CD4-positive, alpha-beta memory T cell (primary cell): ENCODE data around the gene SHROOM2. TPM values are rescaled to one million over a fixed set of nuclear protein-coding genes. Genes with fewer than 3 reads are reported as not detected.
"Not testable (repeated sequence)": the region's sequence is repeated elsewhere in the genome, so short reads cannot be mapped to it uniquely, and the experiment has no call there.

Experiments
- CTCF ChIA-PET: fragments of 350-600 bp; sonication (Branson Sonifier 250); formaldehyde crosslinking; loops from one replicate; lab custom pipeline; 2021; ENCODE audit warnings: inconsistent platforms; ENCODE audit not compliant: partially characterized antibody; lab: Charles Lee
- POLR2A ChIA-PET: fragments of 350-600 bp; sonication (Branson Sonifier 250); formaldehyde crosslinking; loops from one replicate; lab custom pipeline; 2021; ENCODE audit not compliant: partially characterized antibody; lab: Charles Lee
- DNase-seq, 5 donors: peaks; one replicate each; pipeline versions ENCODE4 v3.0.0 to v3.0.0-alpha.2; 2020 to 2022; ENCODE audit warnings: mixed read lengths in 1 of 5
- H3K27ac ChIP-seq: one replicate; pipeline ENCODE4 v1.7.0; 2013; ENCODE audit warnings: low read depth, low read length
- H3K27me3 ChIP-seq: 2 replicates; pipeline ENCODE4 v1.7.0; 2013; ENCODE audit warnings: mild to moderate bottlenecking, low read length, moderate library complexity; ENCODE audit not compliant: insufficient read depth
- H3K36me3 ChIP-seq: 2 replicates; pipeline ENCODE4 v1.7.0; 2013; ENCODE audit warnings: mild to moderate bottlenecking, low read length, moderate library complexity; ENCODE audit not compliant: insufficient read depth
- H3K4me1 ChIP-seq: 2 replicates; pipeline ENCODE4 v1.7.0; 2013; ENCODE audit warnings: mild to moderate bottlenecking, low read length, moderate library complexity; ENCODE audit not compliant: insufficient read depth
- H3K4me3 ChIP-seq, 2 donors: one replicate each; pipeline ENCODE4 v1.7.0; 2013; ENCODE audit warnings: low read length in 2 of 2, mild to moderate bottlenecking in 1 of 2
- H3K9me3 ChIP-seq, 2 donors: one replicate each; pipeline ENCODE4 v1.7.0; 2013; ENCODE audit warnings: low read length in 2 of 2, control low read depth in 1 of 2; ENCODE audit not compliant: control insufficient read depth in 1 of 2
- H3K27ac Mint-ChIP-seq, 7 donors: one replicate each; pipeline ENCODE4 v1.8.0; 2020 to 2021; ENCODE audit warnings: mixed read lengths in 7 of 7, mild to moderate bottlenecking in 6 of 7, inconsistent platforms in 3 of 7, moderate library complexity in 3 of 7
- H3K27me3 Mint-ChIP-seq, 2 donors: one replicate each; pipeline ENCODE4 v1.8.0; 2020 to 2021; ENCODE audit warnings: mixed read lengths in 2 of 2
- H3K36me3 Mint-ChIP-seq, 2 donors: one replicate each; pipeline ENCODE4 v1.8.0; 2020 to 2021; ENCODE audit warnings: mixed read lengths in 2 of 2, inconsistent platforms in 1 of 2, mild to moderate bottlenecking in 1 of 2
- H3K4me1 Mint-ChIP-seq, 4 donors: one replicate each; pipeline ENCODE4 v1.8.0; 2020 to 2021; ENCODE audit warnings: mixed read lengths in 4 of 4, mild to moderate bottlenecking in 1 of 4
- H3K4me3 Mint-ChIP-seq, 8 donors: one replicate each; pipeline ENCODE4 v1.8.0; 2020 to 2021; ENCODE audit warnings: mixed read lengths in 8 of 8, mild to moderate bottlenecking in 7 of 8, moderate library complexity in 6 of 8, inconsistent platforms in 3 of 8
- H3K9me3 Mint-ChIP-seq, 8 donors: one replicate each; pipeline ENCODE4 v1.8.0; 2020 to 2021; ENCODE audit warnings: mixed read lengths in 8 of 8, mild to moderate bottlenecking in 5 of 8, inconsistent platforms in 3 of 8, moderate library complexity in 1 of 8
- intact Hi-C: fragments of 100-400 bp; cut with micrococcal nuclease; formaldehyde crosslinking; loops from one replicate; pipeline ENCODE4 v1.15.1; 2023
- polyA plus RNA-seq, 2 donors: library from polyadenylated mRNA; unstranded; fragments of 300-500 nt; fragmentation: Illumina TruSeq; gene quantifications; one replicate each; pipeline ENCODE4 v1.2.3, GENCODE V29; 2021
- total RNA-seq, 2 experiments: library from RNA; stranded (reverse); gene quantifications; one replicate each; pipeline ENCODE4 v1.2.3, GENCODE V29; 2021

SHROOM2 gene
- total and polyA plus RNA-seq, 4 experiments from 2014 or later, result not detected

DNA sequence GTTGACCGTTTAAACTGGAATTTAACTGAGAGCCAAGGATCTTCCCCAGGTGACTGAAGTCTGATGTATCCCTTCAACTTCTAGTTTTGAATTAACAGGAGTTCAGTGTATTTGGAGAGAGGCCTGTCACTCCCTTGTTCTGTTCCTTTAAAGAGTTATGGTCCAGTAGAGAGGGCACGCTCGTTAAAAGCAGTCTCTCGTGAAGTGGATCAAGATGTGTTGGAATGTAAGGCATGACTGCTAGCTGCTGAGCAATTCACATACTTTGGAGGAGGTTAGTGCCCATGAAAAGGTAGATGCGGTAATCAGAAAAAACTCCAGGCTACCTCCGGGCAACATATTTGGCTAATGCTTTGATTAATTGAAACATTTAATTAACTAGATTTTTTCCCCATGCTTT is 65.7 kb downstream of the SHROOM2 start:
- Mint-ChIP-seq H3K9me3 (no peaks in the 10 kb centered on the region), H3K4me3 (no peak overlapping the region), H3K27ac (no peak overlapping the region), H3K36me3 (no peaks in the 10 kb centered on the region), H3K27me3 (peaks cover 1 to 9% of the 10 kb centered on the region in 2 donors), H3K4me1 (no peaks in the 10 kb centered on the region)
- no peak for DNase-seq
- Histone ChIP-seq H3K4me1 (no peaks in the 10 kb centered on the region), H3K4me3 (no peak overlapping the region), H3K27me3 (no peaks in the 10 kb centered on the region), H3K27ac (no peak overlapping the region), H3K9me3 (no peaks in the 10 kb centered on the region), H3K36me3 (no peaks in the 10 kb centered on the region)
- intact Hi-C loops, result no loop called here
- ChIA-PET CTCF (no interaction called here), POLR2A (no interaction called here)

- Mint-ChIP-seq H3K27me3 (peaks cover 1 to 6% of the 10 kb centered on the region in 2 donors), H3K36me3 (no peaks in the 10 kb centered on the region), H3K4me3 (no peak overlapping the region), H3K4me1 (no peaks in the 10 kb centered on the region), H3K27ac (no peak overlapping the region), H3K9me3 (no peaks in the 10 kb centered on the region)
- H3K4me3 ChIP-seq, result no peak overlapping the region
- no peaks in the 10 kb centered on the region for H3K27me3 ChIP-seq
- ChIA-PET CTCF (no interaction called here), POLR2A (no interaction called here)
- no peaks in the 10 kb centered on the region for H3K4me1 ChIP-seq
- no peaks in the 10 kb centered on the region for H3K9me3 ChIP-seq
- no peak for DNase-seq
- H3K27ac ChIP-seq, result no peak overlapping the region
- H3K36me3 ChIP-seq, result no peaks in the 10 kb centered on the region
- intact Hi-C loops, result no loop called here
Observed at GRCh38 chrX:9853307-9853706, 67.1 kb downstream of the SHROOM2 start.

DNA sequence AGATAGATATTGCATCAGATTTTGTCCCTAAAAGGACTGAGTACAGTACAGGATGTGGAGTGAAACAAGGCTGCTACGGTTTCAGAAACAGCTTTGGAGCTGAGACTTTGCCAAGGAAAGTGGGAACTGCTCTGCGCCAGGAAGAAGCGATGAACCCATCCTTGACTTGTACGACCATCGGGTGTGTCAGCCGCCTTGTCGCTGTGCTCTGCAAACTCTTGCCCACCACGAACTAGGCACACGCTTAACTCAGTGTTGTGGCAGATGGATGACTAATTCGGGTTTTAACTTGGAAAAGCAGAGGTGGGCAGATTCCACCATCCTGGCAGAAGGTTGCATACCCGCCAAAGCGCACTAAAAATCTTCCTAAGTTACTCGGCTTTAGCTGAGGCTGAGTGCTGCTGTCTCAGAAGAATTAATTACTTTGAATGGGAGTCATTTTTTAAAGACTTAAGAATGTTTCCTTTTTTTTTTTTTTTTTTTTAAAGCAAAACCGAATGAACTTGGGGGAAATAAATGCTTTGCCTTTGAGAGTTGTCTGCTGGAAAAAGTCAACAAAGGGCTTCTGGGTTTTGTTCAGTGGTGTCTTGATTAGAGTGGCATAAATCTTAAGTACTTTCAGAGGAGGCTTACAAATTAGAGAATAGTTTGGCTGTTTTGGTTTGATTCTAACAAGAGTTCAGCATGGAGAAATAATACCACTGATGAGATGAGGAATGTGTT is 69.5 kb downstream of the SHROOM2 start:
- Mint-ChIP-seq H3K27me3 (peaks cover 1 to 7% of the 10 kb centered on the region in 2 donors), H3K4me1 (no peaks in the 10 kb centered on the region), H3K9me3 (no peaks in the 10 kb centered on the region), H3K36me3 (no peaks in the 10 kb centered on the region), H3K27ac (no peak overlapping the region), H3K4me3 (no peak overlapping the region)
- Histone ChIP-seq H3K4me3 (no peak overlapping the region), H3K36me3 (no peaks in the 10 kb centered on the region), H3K27ac (no peak overlapping the region), H3K9me3 (no peaks in the 10 kb centered on the region), H3K27me3 (no peaks in the 10 kb centered on the region), H3K4me1 (no peaks in the 10 kb centered on the region)
- no peak for DNase-seq
- intact Hi-C loops, result no loop called here
- ChIA-PET CTCF (no interaction called here), POLR2A (no interaction called here)

DNA sequence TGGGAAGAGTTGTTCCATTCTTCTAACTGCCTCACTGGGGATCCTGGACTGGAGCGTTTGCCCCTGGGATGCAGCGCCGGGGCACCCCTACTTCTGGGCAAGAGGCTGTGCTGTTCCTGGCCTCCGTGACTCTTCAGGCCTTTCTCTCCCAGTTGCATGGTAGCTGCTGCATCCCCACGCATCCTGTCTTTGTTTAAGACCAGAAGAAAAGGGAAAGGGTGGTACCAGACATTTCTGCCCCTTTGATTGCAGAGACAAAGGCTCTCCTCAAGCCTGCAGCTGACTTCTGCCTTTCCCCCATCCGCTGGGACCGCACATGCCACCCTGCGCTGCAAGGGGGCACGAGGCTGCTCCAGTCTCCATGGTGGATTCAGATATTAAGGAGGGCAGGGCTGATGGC is 70.4 kb downstream of the SHROOM2 start:
- H3K27ac Mint-ChIP-seq, result no peak overlapping the region
- H3K4me3 Mint-ChIP-seq, result no peak overlapping the region
- CTCF ChIA-PET, result no interaction called here
- H3K4me3 ChIP-seq, result no peak overlapping the region
- no peaks in the 10 kb centered on the region for H3K9me3 ChIP-seq
- H3K4me1 Mint-ChIP-seq, result no peaks in the 10 kb centered on the region
- no peak for DNase-seq
- H3K27me3 ChIP-seq, result no peaks in the 10 kb centered on the region
- intact Hi-C loops, result no loop called here
- POLR2A ChIA-PET, result no interaction called here
- peaks cover 1 to 9% of the 10 kb centered on the region in 2 donors for H3K27me3 Mint-ChIP-seq
- H3K27ac ChIP-seq, result no peak overlapping the region
- no peaks in the 10 kb centered on the region for H3K4me1 ChIP-seq
- no peaks in the 10 kb centered on the region for H3K36me3 ChIP-seq
- no peaks in the 10 kb centered on the region for H3K9me3 Mint-ChIP-seq
- H3K36me3 Mint-ChIP-seq, result no peaks in the 10 kb centered on the region

DNA sequence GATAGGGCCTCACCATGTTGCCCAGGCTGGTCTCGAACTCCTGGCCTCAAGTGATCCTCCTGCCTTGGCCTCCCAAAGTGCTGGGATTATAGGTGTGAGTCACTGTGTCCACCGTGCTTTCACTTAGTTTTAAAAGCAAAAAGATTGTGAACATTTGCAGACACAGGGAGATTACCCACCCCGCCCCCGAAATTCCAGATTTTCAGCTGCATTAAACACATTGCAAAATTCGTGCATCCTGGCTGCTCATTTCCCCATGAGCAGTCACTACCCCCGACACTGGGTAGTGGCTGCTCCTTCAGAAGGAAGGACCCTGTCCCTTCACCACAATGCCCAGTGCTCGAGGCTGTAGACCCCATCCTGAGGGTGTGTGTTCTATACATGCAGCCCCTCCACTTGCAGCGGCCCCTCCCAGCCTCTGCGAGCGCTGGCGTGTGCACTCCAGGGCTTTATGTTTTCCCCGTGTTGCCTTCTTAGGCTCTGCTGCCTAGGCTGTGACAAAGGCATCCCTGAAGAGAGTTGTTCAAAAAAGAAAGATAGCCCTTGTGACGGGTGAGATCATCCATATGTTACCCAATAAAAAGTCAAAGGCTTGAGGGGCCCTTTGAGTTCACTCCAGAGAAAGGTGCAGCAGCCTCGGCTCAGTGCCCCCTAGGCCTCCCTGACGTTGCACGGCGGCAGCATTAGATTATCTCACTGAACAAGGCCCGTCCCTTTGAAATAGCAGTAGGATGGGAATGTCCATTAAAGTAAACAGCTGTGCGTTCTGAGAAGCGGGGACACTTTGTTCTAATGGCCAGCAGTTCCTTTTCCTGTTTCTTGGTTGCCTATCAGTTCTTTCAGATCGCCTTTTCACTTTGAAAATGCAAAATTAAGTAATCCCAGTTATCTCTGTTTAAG is 71.6 kb downstream of the SHROOM2 start:
- Mint-ChIP-seq H3K4me1 (no peaks in the 10 kb centered on the region), H3K9me3 (no peaks in the 10 kb centered on the region), H3K36me3 (no peaks in the 10 kb centered on the region), H3K27ac (no peak overlapping the region), H3K4me3 (no peak overlapping the region), H3K27me3 (peaks cover 3 to 9% of the 10 kb centered on the region in 2 donors)
- H3K9me3 ChIP-seq, result no peaks in the 10 kb centered on the region
- intact Hi-C loops, result no loop called here
- H3K27me3 ChIP-seq, result no peaks in the 10 kb centered on the region
- no peak for DNase-seq
- ChIA-PET POLR2A (no interaction called here), CTCF (no interaction called here)
- H3K4me1 ChIP-seq, result no peaks in the 10 kb centered on the region
- H3K27ac ChIP-seq, result no peak overlapping the region
- no peaks in the 10 kb centered on the region for H3K36me3 ChIP-seq
- H3K4me3 ChIP-seq, result no peak overlapping the region

GRCh38 chrX:9858684-9859083 is 72.5 kb downstream of the SHROOM2 start:
- H3K36me3 ChIP-seq, H3K27me3 ChIP-seq, H3K4me3 ChIP-seq, H3K27ac ChIP-seq, H3K4me3 Mint-ChIP-seq, intact Hi-C loops, H3K4me1 Mint-ChIP-seq, H3K9me3 ChIP-seq, POLR2A ChIA-PET, CTCF ChIA-PET, H3K27ac Mint-ChIP-seq, H3K4me1 ChIP-seq, H3K36me3 Mint-ChIP-seq, H3K9me3 Mint-ChIP-seq, H3K27me3 Mint-ChIP-seq, DNase-seq: not testable (repeated sequence)

GRCh38 chrX:9859711-9860555 is 73.7 kb downstream of the SHROOM2 start:
- POLR2A ChIA-PET, result no interaction called here
- no peak overlapping the region for H3K4me3 Mint-ChIP-seq
- H3K27me3 Mint-ChIP-seq, result peaks cover 6 to 7% of the 10 kb centered on the region in 2 donors
- no peaks in the 10 kb centered on the region for H3K36me3 Mint-ChIP-seq
- peaks cover 0 to 3% (median 0%) of the 10 kb centered on the region in 8 donors for H3K9me3 Mint-ChIP-seq
- no peak overlapping the region for H3K27ac Mint-ChIP-seq
- no peaks in the 10 kb centered on the region for H3K9me3 ChIP-seq
- intact Hi-C loops, result no loop called here
- no peaks in the 10 kb centered on the region for H3K4me1 ChIP-seq
- no peak overlapping the region for H3K4me3 ChIP-seq
- DNase-seq, result no peak
- CTCF ChIA-PET, result no interaction called here
- H3K27ac ChIP-seq, result no peak overlapping the region
- H3K27me3 ChIP-seq, result no peaks in the 10 kb centered on the region
- H3K36me3 ChIP-seq, result no peaks in the 10 kb centered on the region
- H3K4me1 Mint-ChIP-seq, result no peaks in the 10 kb centered on the region
